Neural cell (in vitro differentiated cells): Measurements from ENCODE around the gene ABHD13. TPM values are rescaled to one million over a fixed set of nuclear protein-coding genes. Genes with fewer than 3 reads are reported as not detected.
"Not testable (repeated sequence)": the region's sequence is repeated elsewhere in the genome, so short reads cannot be mapped to it uniquely, and the experiment has no call there.

Source experiments
- H2AFZ ChIP-seq: fragments of 200-600, 300-800 bp; sonication (generic), shearing (Covaris generic); 2 replicates; pipeline ENCODE4 v1.6.0; 2014; ENCODE audit warnings: low read depth, mild to moderate bottlenecking, antibody characterized with exemption, low read length, moderate library complexity
- H3F3A ChIP-seq: fragments of 200-600 bp; shearing (Covaris generic); 2 replicates; pipeline ENCODE4 v1.6.1; 2016; ENCODE audit warnings: mild to moderate bottlenecking, moderate library complexity, mixed read lengths, antibody characterized with exemption, low read length; ENCODE audit not compliant: insufficient read depth, poor library complexity, severe bottlenecking
- H3K27ac ChIP-seq: fragments of 200-600, 300-800 bp; sonication (generic), shearing (Covaris generic); 2 replicates; pipeline ENCODE4 v1.5.1; 2014; ENCODE audit warnings: mild to moderate bottlenecking, low read length, moderate library complexity
- H3K27me3 ChIP-seq: fragments of 300-800, 200-600 bp; sonication (generic), shearing (Covaris generic); 2 replicates; pipeline ENCODE4 v1.6.0; 2014; ENCODE audit warnings: mild to moderate bottlenecking, low read depth, low read length, moderate library complexity; ENCODE audit not compliant: insufficient read depth
- H3K36me3 ChIP-seq: fragments of 300-800, 200-600 bp; sonication (generic), shearing (Covaris generic); 2 replicates; pipeline ENCODE4 v1.5.1; 2014; ENCODE audit warnings: mild to moderate bottlenecking, antibody characterized with exemption, low read length, moderate library complexity; ENCODE audit not compliant: insufficient read depth
- H3K4me2 ChIP-seq: fragments of 300-800, 200-600 bp; sonication (generic), shearing (Covaris generic); 2 replicates; pipeline ENCODE4 v1.6.0; 2014; ENCODE audit warnings: mild to moderate bottlenecking, low read length
- H3K4me3 ChIP-seq: fragments of 300-800, 200-600 bp; sonication (generic), shearing (Covaris generic); 2 replicates; pipeline ENCODE4 v1.5.1; 2014; ENCODE audit warnings: mild to moderate bottlenecking, low read length, moderate library complexity
- H3K79me2 ChIP-seq: fragments of 200-600 bp; shearing (Covaris generic); replicated peaks from 2 replicates; pipeline ENCODE4 v1.6.0; 2014; ENCODE audit warnings: mild to moderate bottlenecking, low read length, moderate library complexity; ENCODE audit not compliant: insufficient read depth
- H3K9ac ChIP-seq: fragments of 300-800, 200-600 bp; sonication (generic), shearing (Covaris generic); 2 replicates; pipeline ENCODE4 v1.6.1; 2016; ENCODE audit warnings: mild to moderate bottlenecking, low read length, mixed read lengths
- H3K9me2 ChIP-seq: fragments of 200-600 bp; shearing (Covaris generic); 2 replicates; pipeline ENCODE4 v1.6.1; 2016; ENCODE audit warnings: mild to moderate bottlenecking, low read length, mixed read lengths; ENCODE audit not compliant: insufficient read depth
- H3K9me3 ChIP-seq: fragments of 200-600, 300-800 bp; sonication (generic), shearing (Covaris generic); 2 replicates; pipeline ENCODE4 v1.6.1; 2016; ENCODE audit warnings: mild to moderate bottlenecking, mixed run types, low read length, moderate library complexity, mixed read lengths
- H4K20me1 ChIP-seq: fragments of 200-600 bp; shearing (Covaris generic); 2 replicates; pipeline ENCODE4 v1.6.1; 2016; ENCODE audit warnings: mild to moderate bottlenecking, mixed run types; ENCODE audit not compliant: insufficient read depth
- CTCF ChIP-seq: fragments of 450-650 bp; IDR thresholded peaks from 2 replicates; pipeline ENCODE4 v1.5.1; 2014; ENCODE audit warnings: antibody characterized with exemption, mild to moderate bottlenecking, moderate library complexity; ENCODE audit not compliant: poor library complexity, severe bottlenecking
- EP300 ChIP-seq: fragments of 450-650 bp; conservative IDR thresholded peaks from 2 replicates; pipeline ENCODE4 v1.6.1; 2014; ENCODE audit warnings: antibody characterized with exemption, mild to moderate bottlenecking, moderate library complexity; ENCODE audit not compliant: poor library complexity, severe bottlenecking
- EZH2 ChIP-seq: fragments of 200-600, 300-800 bp; shearing (Covaris generic), sonication (generic); IDR thresholded peaks from 2 replicates; pipeline ENCODE4 v1.6.1; 2014; ENCODE audit warnings: antibody characterized with exemption, low read length, borderline replicate concordance, mild to moderate bottlenecking; ENCODE audit not compliant: insufficient read depth, poor library complexity, severe bottlenecking
- MXI1 ChIP-seq: fragments of 450-650 bp; conservative IDR thresholded peaks from 2 replicates; pipeline ENCODE4 v1.6.1; 2014; ENCODE audit warnings: antibody characterized with exemption, mild to moderate bottlenecking; ENCODE audit not compliant: poor library complexity, severe bottlenecking
- POLR2AphosphoS5 ChIP-seq: IDR thresholded peaks from 2 replicates; pipeline ENCODE4 v1.6.1; 2012
- RAD21 ChIP-seq: fragments of 450-650 bp; conservative IDR thresholded peaks from 2 replicates; pipeline ENCODE4 v1.6.1; 2014; ENCODE audit warnings: antibody characterized with exemption, mild to moderate bottlenecking, moderate library complexity
- REST ChIP-seq: IDR thresholded peaks from 2 replicates; pipeline ENCODE4 v1.6.1; 2012; ENCODE audit warnings: borderline replicate concordance
- SMC3 ChIP-seq: fragments of 450-650 bp; conservative IDR thresholded peaks from 2 replicates; pipeline ENCODE4 v1.6.1; 2014; ENCODE audit warnings: antibody characterized with exemption, mild to moderate bottlenecking, moderate library complexity; ENCODE audit not compliant: poor library complexity
- TAF1 ChIP-seq: IDR thresholded peaks from 2 replicates; pipeline ENCODE4 v1.6.1; 2012; ENCODE audit warnings: low read depth
- polyA plus RNA-seq: library from polyadenylated mRNA; depleted of rRNA; stranded (reverse); fragments of >200 nt; gene quantifications from 2 replicates; pipeline ENCODE4 v1.2.3, GENCODE V29; 2014

ABHD13 gene
- polyA plus RNA-seq, 1 donor from 2014 or later = 14.4 TPM

GRCh38 chr13:108263621-108264355, 45.6 kb downstream of the ABHD13 start:
- Histone ChIP-seq H3K4me3 (no peak overlapping the region), H3K27ac (no peak overlapping the region), H3K9me2 (no peaks in the 10 kb centered on the region), H3K36me3 (no peaks in the 10 kb centered on the region), H3K9ac (no peak overlapping the region), H2AFZ (no peak overlapping the region), H3K27me3 (no peaks in the 10 kb centered on the region), H3F3A (peaks cover 4% of the 10 kb centered on the region), H3K4me2 (no peak overlapping the region), H3K9me3 (no peaks in the 10 kb centered on the region), H4K20me1 (no peaks in the 10 kb centered on the region), H3K79me2 (no peaks in the 10 kb centered on the region)
- TF ChIP-seq SMC3 = no peak
- TF ChIP-seq RAD21 = no peak
- no peak for TF ChIP-seq POLR2AphosphoS5
- no peak for TF ChIP-seq MXI1
- TF ChIP-seq EP300 = peak; percentile 30

- H3K9me3 ChIP-seq = no peaks in the 10 kb centered on the region
- H3K9ac ChIP-seq = no peak overlapping the region
- no peaks in the 10 kb centered on the region for H3K27me3 ChIP-seq
- H3K4me3 ChIP-seq = peak overlapping the region; percentile 2
- no peaks in the 10 kb centered on the region for H3K36me3 ChIP-seq
- TF ChIP-seq TAF1 (no peak), EP300 (peak; percentile 34)
- peak overlapping the region; percentile 3 for H3K4me2 ChIP-seq
- H3K9me2 ChIP-seq = no peaks in the 10 kb centered on the region
- peak overlapping the region; percentile 38 for H3K27ac ChIP-seq
- no peaks in the 10 kb centered on the region for H3K79me2 ChIP-seq
- H2AFZ ChIP-seq = no peak overlapping the region
- H4K20me1 ChIP-seq = no peaks in the 10 kb centered on the region
- H3F3A ChIP-seq = peaks cover 4% of the 10 kb centered on the region
These were observed 48.3 kb downstream of the ABHD13 start for GRCh38 chr13:108266321-108266990.

GRCh38 chr13:108267347-108267746, 49.2 kb downstream of the ABHD13 start:
- Histone ChIP-seq H3K27ac (no peak overlapping the region), H3K4me3 (no peak overlapping the region), H3K36me3 (no peaks in the 10 kb centered on the region), H3F3A (peaks cover 4% of the 10 kb centered on the region), H4K20me1 (no peaks in the 10 kb centered on the region), H3K9me2 (no peaks in the 10 kb centered on the region), H3K79me2 (no peaks in the 10 kb centered on the region), H3K9ac (no peak overlapping the region), H3K4me2 (no peak overlapping the region), H2AFZ (no peak overlapping the region), H3K27me3 (no peaks in the 10 kb centered on the region), H3K9me3 (no peaks in the 10 kb centered on the region)
- no peak for TF ChIP-seq REST
- TF ChIP-seq POLR2AphosphoS5 = no peak
- no peak for TF ChIP-seq CTCF
- no peak for TF ChIP-seq EZH2
- no peak for TF ChIP-seq TAF1
- no peak for TF ChIP-seq EP300
- TF ChIP-seq RAD21 = no peak
- TF ChIP-seq MXI1 = no peak
- no peak for TF ChIP-seq SMC3

- H3K27ac ChIP-seq, H3K9ac ChIP-seq, H3K4me2 ChIP-seq, H3K36me3 ChIP-seq, H3K27me3 ChIP-seq, H3K79me2 ChIP-seq, H3K4me3 ChIP-seq, H3K9me3 ChIP-seq, H3K9me2 ChIP-seq, H4K20me1 ChIP-seq, H3F3A ChIP-seq, H2AFZ ChIP-seq: not testable (repeated sequence)
These were observed 49.7 kb downstream of the ABHD13 start for GRCh38 chr13:108267855-108268254.
